Measurements from ENCODE around the gene KITLG.
"Not testable (repeated sequence)": the region's sequence is repeated elsewhere in the genome, so short reads cannot be mapped to it uniquely, and the experiment has no call there.

The KITLG gene

GRCh38 chr12:88472775-88473174 lies 107.5 kb downstream of the KITLG start:
- DNase-seq = no peak

GRCh38 chr12:88472248-88472647 lies 108.0 kb downstream of the KITLG start:
- DNase-seq = no peak

- no peak for DNase-seq
Observed at GRCh38 chr12:88471331-88472045, 108.8 kb downstream of the KITLG start.

GRCh38 chr12:88469154-88469553 lies 111.1 kb downstream of the KITLG start:
- DNase-seq = no peak

GRCh38 chr12:88468581-88468980 lies 111.7 kb downstream of the KITLG start:
- DNase-seq = no peak

- DNase-seq = not testable (repeated sequence)
Observed at GRCh38 chr12:88466708-88467107, 113.6 kb downstream of the KITLG start.

- no peak for DNase-seq
Observed at GRCh38 chr12:88458327-88458726, 121.9 kb downstream of the KITLG start.

GRCh38 chr12:88453323-88453722 lies 126.9 kb downstream of the KITLG start:
- no peak for DNase-seq

GRCh38 chr12:88451205-88451604 lies 129.1 kb downstream of the KITLG start:
- DNase-seq = no peak

GRCh38 chr12:88450136-88450535 lies 130.1 kb downstream of the KITLG start:
- DNase-seq = no peak

- DNase-seq = no peak
Observed at GRCh38 chr12:88448337-88448915, 131.8 kb downstream of the KITLG start.

- no peak for DNase-seq
Observed at GRCh38 chr12:88445705-88446394, 134.4 kb downstream of the KITLG start.

GRCh38 chr12:88444481-88444880 lies 135.8 kb downstream of the KITLG start:
- DNase-seq = no peak
